Activated CD4-positive, alpha-beta memory T cell treated with anti-CD3 and anti-CD28 coated beads for 36 hours (primary cell): ENCODE data around the gene F2. TPM values are rescaled to one million over a fixed set of nuclear protein-coding genes. Genes with fewer than 3 reads are reported as not detected.

Source experiments
- CTCF ChIA-PET: fragments of 350-600 bp; sonication (Branson Sonifier 250); formaldehyde crosslinking; loops from one replicate; lab custom pipeline; 2021; ENCODE audit warnings: antibody characterized with exemption, inconsistent platforms; lab: Charles Lee
- POLR2A ChIA-PET: fragments of 350-600 bp; sonication (Branson Sonifier 250); formaldehyde crosslinking; loops from one replicate; lab custom pipeline; 2021; ENCODE audit warnings: antibody characterized with exemption; lab: Charles Lee
- DNase-seq: peaks from one replicate; pipeline ENCODE4 v3.0.0-alpha.2; 2020
- H3K27ac Mint-ChIP-seq: one replicate; pipeline ENCODE4 v1.8.0; 2021; ENCODE audit warnings: mixed read lengths
- H3K27me3 Mint-ChIP-seq: one replicate; pipeline ENCODE4 v1.8.0; 2021; ENCODE audit warnings: mixed read lengths
- H3K36me3 Mint-ChIP-seq: one replicate; pipeline ENCODE4 v1.8.0; 2021; ENCODE audit warnings: mixed read lengths
- H3K4me1 Mint-ChIP-seq: one replicate; pipeline ENCODE4 v1.8.0; 2021; ENCODE audit warnings: low read depth, mixed read lengths
- H3K4me3 Mint-ChIP-seq: one replicate; pipeline ENCODE4 v1.8.0; 2021; ENCODE audit warnings: mild to moderate bottlenecking, mixed read lengths
- H3K9me3 Mint-ChIP-seq: one replicate; pipeline ENCODE4 v1.8.0; 2021; ENCODE audit warnings: mixed read lengths
- intact Hi-C: fragments of 100-400 bp; cut with micrococcal nuclease; formaldehyde crosslinking; loops from one replicate; pipeline ENCODE4 v1.15.1; 2023
- microRNA-seq: library from miRNA; unstranded; fragments of <30 nt; microRNA quantifications from one replicate; pipeline ENCODE4 v1.2.0, GENCODE V29; 2022; ENCODE audit warnings: borderline number of aligned reads, borderline microRNAs expressed, borderline replicate concordance
- total RNA-seq, 2 experiments: library from RNA; stranded (reverse); gene quantifications; one replicate each; pipeline ENCODE4 v1.2.3, GENCODE V29; 2021

F2 gene
- total RNA-seq, 2 experiments from 2014 or later, result 0.29 TPM; not detected in 1

GRCh38 chr11:46761807-46762206 lies 42.8 kb downstream of the F2 start:
- Mint-ChIP-seq H3K27me3 (no peaks in the 10 kb centered on the region), H3K9me3 (no peaks in the 10 kb centered on the region), H3K4me3 (no peak overlapping the region), H3K27ac (no peak overlapping the region), H3K36me3 (peaks cover 49% of the 10 kb centered on the region), H3K4me1 (no peaks in the 10 kb centered on the region)
- intact Hi-C loops, result loop anchor here (5.0 kb wide), 1 partner anchor 40 kb away; no protein-coding TSS in a partner anchor
- POLR2A ChIA-PET, result no interaction called here
- no peak for DNase-seq
- CTCF ChIA-PET, result no interaction called here

GRCh38 chr11:46762248-46762647 lies 43.2 kb downstream of the F2 start:
- Mint-ChIP-seq H3K9me3 (no peaks in the 10 kb centered on the region), H3K36me3 (peaks cover 49% of the 10 kb centered on the region), H3K4me1 (no peaks in the 10 kb centered on the region), H3K4me3 (no peak overlapping the region), H3K27me3 (no peaks in the 10 kb centered on the region), H3K27ac (no peak overlapping the region)
- no peak for DNase-seq
- ChIA-PET POLR2A (no interaction called here), CTCF (no interaction called here)
- intact Hi-C loops, result loop anchor here (5.0 kb wide), 1 partner anchor 40 kb away; no protein-coding TSS in a partner anchor

DNA sequence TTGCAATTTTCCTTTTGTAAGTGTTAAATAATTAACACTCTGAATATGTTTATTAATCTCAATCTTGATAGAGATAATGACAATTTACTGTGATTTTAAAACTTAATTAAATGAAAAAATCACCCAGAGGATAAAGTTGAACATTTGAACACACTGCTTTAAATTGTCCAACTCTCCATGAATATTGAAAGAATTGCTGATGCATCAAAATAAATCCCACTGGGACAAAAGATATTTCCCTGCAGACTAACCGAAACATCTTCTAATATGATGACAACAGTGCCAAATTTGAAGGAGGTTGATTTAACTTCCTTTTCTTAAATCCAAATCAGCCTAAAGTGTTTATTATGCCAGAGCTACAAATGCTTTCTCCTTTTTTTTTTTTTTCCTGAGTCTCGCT lies 47.6 kb downstream of the F2 start:
- Mint-ChIP-seq H3K9me3 (no peaks in the 10 kb centered on the region), H3K27me3 (no peaks in the 10 kb centered on the region), H3K27ac (no peak overlapping the region), H3K4me3 (no peak overlapping the region), H3K36me3 (peaks cover 38% of the 10 kb centered on the region), H3K4me1 (no peaks in the 10 kb centered on the region)
- no peak for DNase-seq
- ChIA-PET CTCF (no interaction called here), POLR2A (no interaction called here)
- intact Hi-C loops, result no loop called here

GRCh38 chr11:46769636-46770221 lies 50.7 kb downstream of the F2 start:
- intact Hi-C loops, result no loop called here
- ChIA-PET POLR2A (interaction anchor here (0.7 kb wide), 1 partner anchor 82 kb away, joined by 3 read pairs; no protein-coding TSS in a partner anchor), CTCF (no interaction called here)
- H3K9me3 Mint-ChIP-seq, result no peaks in the 10 kb centered on the region
- no peak overlapping the region for H3K27ac Mint-ChIP-seq
- H3K27me3 Mint-ChIP-seq, result no peaks in the 10 kb centered on the region
- peaks cover 38% of the 10 kb centered on the region for H3K36me3 Mint-ChIP-seq
- no peaks in the 10 kb centered on the region for H3K4me1 Mint-ChIP-seq
- no peak for DNase-seq
- H3K4me3 Mint-ChIP-seq, result no peak overlapping the region

GRCh38 chr11:46776878-46777277 lies 57.9 kb downstream of the F2 start:
- POLR2A ChIA-PET, result no interaction called here
- intact Hi-C loops, result no loop called here
- no peak overlapping the region for H3K4me3 Mint-ChIP-seq
- CTCF ChIA-PET, result no interaction called here
- peaks cover 55% of the 10 kb centered on the region for H3K36me3 Mint-ChIP-seq
- DNase-seq, result no peak
- no peaks in the 10 kb centered on the region for H3K27me3 Mint-ChIP-seq
- no peaks in the 10 kb centered on the region for H3K9me3 Mint-ChIP-seq
- H3K27ac Mint-ChIP-seq, result no peak overlapping the region
- no peaks in the 10 kb centered on the region for H3K4me1 Mint-ChIP-seq

GRCh38 chr11:46778416-46778815 lies 59.4 kb downstream of the F2 start:
- ChIA-PET CTCF (no interaction called here), POLR2A (no interaction called here)
- H3K27ac Mint-ChIP-seq, result no peak overlapping the region
- H3K27me3 Mint-ChIP-seq, result no peaks in the 10 kb centered on the region
- no peak for DNase-seq
- H3K36me3 Mint-ChIP-seq, result peaks cover 49% of the 10 kb centered on the region
- H3K9me3 Mint-ChIP-seq, result no peaks in the 10 kb centered on the region
- intact Hi-C loops, result no loop called here
- H3K4me1 Mint-ChIP-seq, result no peaks in the 10 kb centered on the region
- H3K4me3 Mint-ChIP-seq, result no peak overlapping the region

Small RNA genes lying within 50 kb of the gene (microRNA-seq; reads per million reads assigned to microRNA genes)
- 3.9 reads per million, percentile 5 among the genes with 10 or more reads in this experiment for gene MIR5582

Other genes starting within 250 kb of the F2 start
- 10 to 100 TPM; 22.5 to 24.1 TPM for gene AMBRA1, start 125.2 kb upstream of the F2 start, total RNA-seq
- gene HARBI1, start 102.0 kb upstream of the F2 start, total RNA-seq, result 1 to 10 TPM; 3.1 TPM
- 10 to 100 TPM; 49.9 to 51.0 TPM for gene ATG13, start 101.7 kb upstream of the F2 start, total RNA-seq
- gene ARHGAP1, start 18.6 kb upstream of the F2 start, total RNA-seq, result 10 to 100 TPM; 45.8 to 46.2 TPM
- 10 to 100 TPM in 1 of 2 experiments, 1 to 10 TPM in 1; 9.4 to 10.7 TPM for gene ZNF408, start 18.2 kb upstream of the F2 start, total RNA-seq
- 100 to 1,000 TPM; 174 TPM for gene CKAP5, start 127.1 kb downstream of the F2 start, total RNA-seq
- gene LRP4, start 199.3 kb downstream of the F2 start, total RNA-seq, result under 1 TPM in 1 of 2 experiments, not detected in 1; 0.05 TPM
- 10 to 100 TPM; 18.4 to 18.5 TPM for gene CSTPP1, start 217.5 kb downstream of the F2 start, total RNA-seq